HepG2 (cell line): ENCODE measurements around the gene IKBKE. TPM values are rescaled to one million over a fixed set of nuclear protein-coding genes. Genes with fewer than 3 reads are reported as not detected.

ENCODE experiments used
- ATAC-seq: fragments of 200-7000 bp; cut with Tn5 transposase; 3 replicates; pipeline ENCODE4 v1.9.1; 2020; ENCODE audit warnings: mild to moderate bottlenecking, moderate library complexity
- BruUV-seq: library from RNA; stranded (reverse); fragments of 400-500 nt; replicated peaks from 2 replicates; lab custom pipeline; 2021; lab: Mats Ljungman, UMichigan
- CTCF ChIA-PET: fragments of 300-600 bp; formaldehyde crosslinking; extraction: SDS; loops from one replicate; lab custom pipeline; 2021; ENCODE audit warnings: low total read pairs, inconsistent platforms, low intra/inter-chr PET ratio; lab: Yijun Ruan, JAX
- POLR2A ChIA-PET: fragments of 350-600 bp; sonication (Branson Sonifier 250); formaldehyde crosslinking; loops from one replicate; lab custom pipeline; 2020; ENCODE audit warnings: antibody characterized with exemption, inconsistent platforms; lab: Yijun Ruan, JAX
- DNase-seq: peaks from one replicate; pipeline ENCODE4 v3.0.0-alpha.2; 2015; ENCODE audit warnings: low spot score
- FAIRE-seq: peaks from 3 replicates; lab custom pipeline; 2011; peaks lifted over from hg19 to GRCh38; lab: Jason Lieb, UNC
- H2AFZ ChIP-seq: one replicate; pipeline ENCODE4 v1.6.1; 2011; ENCODE audit warnings: low read length, inconsistent platforms
- H3K27ac ChIP-seq: fragments of 300-600 bp; 3 replicates; pipeline ENCODE4 v1.8.0; 2011; ENCODE audit warnings: mixed run types, mild to moderate bottlenecking, mixed read lengths, low read length, inconsistent platforms; ENCODE audit not compliant: insufficient read depth; ENCODE audit errors: extremely low read length
- H3K27me3 ChIP-seq, 2 experiments: fragments of 200-600 bp in 1 of 2; 2 replicates in 1 of 2; 3 replicates in 1 of 2; pipeline versions ENCODE4 v1.6.0 to v1.8.0; 2011; ENCODE audit warnings: low read length in 2 of 2, mild to moderate bottlenecking in 2 of 2, moderate library complexity in 2 of 2, inconsistent platforms in 1 of 2; ENCODE audit not compliant: insufficient read depth in 2 of 2, control insufficient read depth in 1 of 2
- H3K36me3 ChIP-seq, 2 experiments: fragments of 200-600 bp in 1 of 2; replicated peaks in 1 of 2; 2 replicates in 1 of 2; 3 replicates in 1 of 2; pipeline versions ENCODE4 v1.5.1 to v1.8.0; 2011; ENCODE audit warnings: low read length in 2 of 2, inconsistent platforms in 1 of 2; ENCODE audit not compliant: insufficient read depth in 2 of 2, control insufficient read depth in 1 of 2
- H3K4me1 ChIP-seq: 2 replicates; pipeline ENCODE4 v1.5.1; 2012; ENCODE audit warnings: low read length, inconsistent platforms; ENCODE audit not compliant: insufficient read depth
- H3K4me2 ChIP-seq: 2 replicates; pipeline ENCODE4 v1.6.0; 2011; ENCODE audit warnings: low read depth, low read length, inconsistent platforms
- H3K4me3 ChIP-seq, 3 experiments: fragments of 200-600 bp in 1 of 3; sonication (generic), shearing (Covaris generic) in 1 of 3; replicated peaks in 1 of 3; 2 replicates each; pipeline ENCODE4 v1.5.1; 2011 to 2016; ENCODE audit warnings: low read length in 3 of 3, inconsistent platforms in 2 of 3, low read depth in 2 of 3, mild to moderate bottlenecking in 2 of 3, control low read depth in 1 of 3, mixed read lengths in 1 of 3; ENCODE audit not compliant: insufficient read depth in 1 of 3
- H3K79me2 ChIP-seq: one replicate; pipeline ENCODE4 v1.6.1; 2011; ENCODE audit warnings: low read length, inconsistent platforms; ENCODE audit not compliant: insufficient read depth
- H3K9ac ChIP-seq: 2 replicates; pipeline ENCODE4 v1.6.0; 2011; ENCODE audit warnings: mild to moderate bottlenecking, low read depth, low read length, inconsistent platforms; ENCODE audit not compliant: insufficient read depth
- H3K9me3 ChIP-seq: 2 replicates; pipeline ENCODE4 v1.5.1; 2012; ENCODE audit warnings: mild to moderate bottlenecking, low read length
- H4K20me1 ChIP-seq: 2 replicates; pipeline ENCODE4 v1.6.0; 2011; ENCODE audit warnings: inconsistent platforms, mild to moderate bottlenecking, low read length, moderate library complexity; ENCODE audit not compliant: insufficient read depth
- ATF7 ChIP-seq, 2 experiments: fragments of 450-650 bp in 1 of 2; sonication (generic) in 1 of 2; formaldehyde crosslinking in 1 of 2; IDR thresholded peaks; 2 replicates each; pipeline versions ENCODE4 v1.4.0 to v1.6.1; 2016 to 2020; ENCODE audit warnings: antibody characterized with exemption in 1 of 2, mild to moderate bottlenecking in 1 of 2, missing genetic modification reagents in 1 of 2
- GABPB1 ChIP-seq: IDR thresholded peaks from 2 replicates; pipeline ENCODE4 v1.6.1; 2016; ENCODE audit warnings: mild to moderate bottlenecking, missing genetic modification reagents, moderate library complexity, missing compliant biosample characterization
- IRF9 ChIP-seq: sonication (generic); formaldehyde crosslinking; IDR thresholded peaks from 2 replicates; pipeline ENCODE4 v1.8.0; 2022; ENCODE audit warnings: missing genetic modification reagents, mild to moderate bottlenecking, borderline replicate concordance
- KDM5B ChIP-seq: sonication (generic); formaldehyde crosslinking; IDR thresholded peaks from 2 replicates; pipeline ENCODE4 v1.4.0; 2020; ENCODE audit warnings: missing genetic modification reagents, mild to moderate bottlenecking, borderline replicate concordance
- MAZ ChIP-seq, 2 experiments: sonication (generic) in 1 of 2; formaldehyde crosslinking in 1 of 2; IDR thresholded peaks; 2 replicates each; pipeline versions ENCODE4 v1.5.0 to v1.6.1; 2012 to 2020; ENCODE audit warnings: low read depth in 2 of 2, mild to moderate bottlenecking in 2 of 2, borderline replicate concordance in 1 of 2, improper control_type of control experiment in 1 of 2, low read length in 1 of 2, missing genetic modification reagents in 1 of 2, moderate library complexity in 1 of 2
- MXI1 ChIP-seq: IDR thresholded peaks from 3 replicates; pipeline ENCODE4 v1.6.1; 2012; ENCODE audit warnings: low read depth, low read length, inconsistent platforms, borderline replicate concordance
- NFE2 ChIP-seq: sonication (generic); formaldehyde crosslinking; IDR thresholded peaks from 2 replicates; pipeline ENCODE4 v1.4.0; 2020; ENCODE audit warnings: missing genetic modification reagents
- RFX1 ChIP-seq: fragments of 450-650 bp; IDR thresholded peaks from 2 replicates; pipeline ENCODE4 v1.6.1; 2017
- SMYD3 ChIP-seq: sonication (generic); formaldehyde crosslinking; IDR thresholded peaks from 2 replicates; pipeline ENCODE4 v1.8.1; 2023; ENCODE audit warnings: mild to moderate bottlenecking, missing genetic modification reagents
- TBX3 ChIP-seq: fragments of 450-650 bp; IDR thresholded peaks from 2 replicates; pipeline ENCODE4 v1.6.1; 2017; ENCODE audit warnings: antibody characterized with exemption, mild to moderate bottlenecking, inconsistent platforms, borderline replicate concordance
- ZBTB3 ChIP-seq: sonication (generic); formaldehyde crosslinking; IDR thresholded peaks from 2 replicates; pipeline ENCODE4 v1.4.0; 2020; ENCODE audit warnings: low read depth, mild to moderate bottlenecking, moderate library complexity, missing genetic modification reagents, borderline replicate concordance
- ZFX ChIP-seq: sonication (generic); formaldehyde crosslinking; IDR thresholded peaks from 2 replicates; pipeline ENCODE4 v1.4.0; 2020; ENCODE audit warnings: mild to moderate bottlenecking, low read depth, missing genetic modification reagents, moderate library complexity
- ZNF18 ChIP-seq: sonication (generic); formaldehyde crosslinking; IDR thresholded peaks from 2 replicates; pipeline ENCODE4 v1.8.0; 2022; ENCODE audit warnings: mild to moderate bottlenecking, missing genetic modification reagents; ENCODE audit not compliant: insufficient replicate concordance
- ZNF432 ChIP-seq: sonication (generic); formaldehyde crosslinking; IDR thresholded peaks from 2 replicates; pipeline ENCODE4 v1.5.0; 2020; ENCODE audit warnings: missing genetic modification reagents, mild to moderate bottlenecking, borderline replicate concordance
- ZNF574 ChIP-seq: sonication (generic); formaldehyde crosslinking; IDR thresholded peaks from 2 replicates; pipeline ENCODE4 v1.4.0; 2020; ENCODE audit warnings: missing genetic modification reagents
- ZNF709 ChIP-seq: sonication (generic); formaldehyde crosslinking; IDR thresholded peaks from 2 replicates; pipeline ENCODE4 v1.5.0; 2020; ENCODE audit warnings: mild to moderate bottlenecking, missing genetic modification reagents
- ZNF775 ChIP-seq: sonication (generic); formaldehyde crosslinking; IDR thresholded peaks from 2 replicates; pipeline ENCODE4 v1.4.0; 2020; ENCODE audit warnings: missing genetic modification reagents, mild to moderate bottlenecking, moderate library complexity, borderline replicate concordance
- WGBS: methylation state at CpG from one replicate; pipeline ENCODE4 v1.1.6; 2017; ENCODE audit warnings: low lambda C conversion rate; 5-methylcytosine and 5-hydroxymethylcytosine counted together
- in situ Hi-C: cut with HindIII; loops from 2 replicates; pipeline ENCODE4 v1.10.0; 2017; ENCODE audit warnings: low pct_unique_long_range_greater_than_20kb; ENCODE audit not compliant: extremely low pct_ligation_motif_present
- intact Hi-C: fragments of 100-400 bp; cut with micrococcal nuclease; formaldehyde crosslinking; loops from one replicate; pipeline ENCODE4 v1.10.0; 2022; ENCODE audit not compliant: unreplicated experiment
- polyA plus RNA-seq, 8 experiments: library from polyadenylated mRNA; depleted of rRNA in 3 of 8; stranded (reverse) in 7 of 8; unstranded in 1 of 8; fragments of >200 nt; fragmentation: Illumina TruSeq in 4 of 8; extraction: Trizol in 4 of 8; gene quantifications; 2 replicates each; pipeline versions ENCODE4 v1.2.1 to v1.2.3, GENCODE V29; 2011 to 2016; ENCODE audit warnings: low read depth in 4 of 8, missing spikeins in 1 of 8, mixed read lengths in 1 of 8; ENCODE audit not compliant: insufficient read depth in 1 of 8
- total RNA-seq, 5 experiments: library from RNA; depleted of rRNA; stranded (reverse); fragments of >200 nt; fragmentation: Illumina TruSeq; extraction: Trizol; gene quantifications; 2 replicates each; pipeline ENCODE4 v1.2.3, GENCODE V29; 2016; ENCODE audit warnings: low read depth in 1 of 5

IKBKE gene
- total and polyA plus RNA-seq, 2 of the 13 experiments (the other 11 are each of a cell fraction or from before 2014, with no cell fraction given) = 4.5 to 5.8 TPM

- Histone ChIP-seq H3K9ac (no peak overlapping the region), H3K79me2 (no peaks in the 10 kb centered on the region), H3K4me2 (no peak overlapping the region), H3K4me1 (peaks cover 55% of the 10 kb centered on the region), H2AFZ (no peak overlapping the region), H3K27ac (no peak overlapping the region), H3K4me3 (no peak overlapping the region), H3K36me3 (no peaks in the 10 kb centered on the region), H3K27me3 (peaks cover 1 to 3% of the 10 kb centered on the region in 2 experiments; a peak in 2 of 5 replicates), H4K20me1 (no peaks in the 10 kb centered on the region), H3K9me3 (no peaks in the 10 kb centered on the region)
- DNase-seq (no peak), FAIRE-seq (no peak), ATAC-seq (no peak)
- WGBS = 52% methylated on average over 9 of the region's 11 CpGs
- no TSS peak for BruUV-seq
- TF ChIP-seq ZNF18 = no peak
- no peak for TF ChIP-seq MAZ (IDR thresholded peaks at IDR 0.05; ENCODE audit: borderline replicate concordance, low read depth, low read length)
- TF ChIP-seq MAZ (CRISPR knock-in tag; IDR thresholded peaks at IDR 0.05; ENCODE audit: low read depth) = no peak
- no peak for TF ChIP-seq KDM5B
- no peak for TF ChIP-seq IRF9 (CRISPR knock-in tag)
- no peak for TF ChIP-seq SMYD3
- no peak for TF ChIP-seq TBX3
- TF ChIP-seq ZBTB3 (CRISPR knock-in tag) = no peak
- TF ChIP-seq RFX1 = no peak
- no peak for TF ChIP-seq MXI1
- no peak for TF ChIP-seq ZFX (CRISPR knock-in tag)
- TF ChIP-seq ATF7 (IDR thresholded peaks at IDR 0.05) = no peak
- no peak for TF ChIP-seq ATF7 (CRISPR knock-in tag; IDR thresholded peaks at IDR 0.05)
- TF ChIP-seq NFE2 (CRISPR knock-in tag) = no peak
- TF ChIP-seq ZNF574 (CRISPR knock-in tag) = no peak
- TF ChIP-seq ZNF775 (CRISPR knock-in tag) = no peak
- no peak for TF ChIP-seq ZNF709 (CRISPR knock-in tag)
- TF ChIP-seq ZNF432 (CRISPR knock-in tag) = no peak
- TF ChIP-seq GABPB1 (CRISPR knock-in tag) = no peak
- ChIA-PET CTCF (no interaction called here), POLR2A (no interaction called here)
- in situ Hi-C loops (no loop called here), intact Hi-C loops (no loop called here)
Measured at GRCh38 chr1:206513312-206514111, 43.2 kb downstream of the IKBKE start.
